K562 (cell line): ENCODE results near the gene ERO1B. TPM values are rescaled to one million over a fixed set of nuclear protein-coding genes. Genes with fewer than 3 reads are reported as not detected.

Experiments used
- C11orf30 ChIP-seq: fragments of 450-650 bp; IDR thresholded peaks from 2 replicates; pipeline ENCODE4 v1.6.1; 2016; ENCODE audit warnings: low read depth, mild to moderate bottlenecking
- FOXP1 ChIP-seq: sonication (generic); formaldehyde crosslinking; IDR thresholded peaks from 2 replicates; pipeline ENCODE4 v1.8.0; 2022; ENCODE audit warnings: mild to moderate bottlenecking, missing genetic modification reagents
- KDM2B ChIP-seq: fragments of 250-450 bp; sonication (Bioruptor Pico); IDR thresholded peaks from 2 replicates; pipeline ENCODE4 v1.8.0; 2021; ENCODE audit warnings: mild to moderate bottlenecking, moderate library complexity
- MAFF ChIP-seq: IDR thresholded peaks from 2 replicates; pipeline ENCODE4 v1.6.1; 2012; ENCODE audit warnings: low read length, improper control_type of control experiment
- POLR2A ChIP-seq: fragments of 450-650 bp; conservative IDR thresholded peaks from 2 replicates; pipeline ENCODE4 v1.6.1; 2016
- ZNF316 ChIP-seq: fragments of 450-650 bp; IDR thresholded peaks from 2 replicates; pipeline ENCODE4 v1.6.1; 2016
- polyA plus RNA-seq, 8 experiments: library from polyadenylated mRNA; depleted of rRNA in 4 of 8; stranded (reverse) in 5 of 8; unstranded in 3 of 8; fragments of >200 nt; fragmentation: Nextera tagmentation in 2 of 8; fragmentation: Illumina TruSeq in 1 of 8; extraction: Ambion mirVana in 2 of 8; extraction: Trizol in 1 of 8; gene quantifications; 2 replicates each; pipeline versions ENCODE4 v1.2.1 to v1.2.3, GENCODE V29; 2011 to 2014; ENCODE audit warnings: inconsistent platforms in 1 of 8, missing spikeins in 1 of 8
- total RNA-seq, 7 experiments: library from RNA; depleted of rRNA in 6 of 7; stranded (reverse); fragments of >200 nt in 6 of 7; fragmentation: Illumina TruSeq in 2 of 7; extraction: Trizol in 2 of 7; gene quantifications; 2 replicates each; pipeline versions ENCODE4 v1.2.1 to v1.2.3, GENCODE V29; 2011 to 2021; ENCODE audit warnings: low replicate concordance in 1 of 7
- TF ChIP-seq, protein P1 (sequence below): fragments of 450-650 bp; IDR thresholded peaks from 2 replicates; pipeline ENCODE4 v1.6.1; 2016; ENCODE audit warnings: mild to moderate bottlenecking, moderate library complexity
- TF ChIP-seq, protein P2 (sequence below): fragments of 250-450 bp; sonication (Bioruptor Pico); IDR thresholded peaks from 2 replicates; pipeline ENCODE4 v1.5.0; 2020; ENCODE audit warnings: mild to moderate bottlenecking
- TF ChIP-seq, protein P3 (sequence below), 3 experiments: fragments of 200-800 bp in 1 of 3; fragments of 250-450 bp in 1 of 3; fragments of 450-650 bp in 1 of 3; sonication (Bioruptor Pico) in 1 of 3; sonication (Bioruptor generic) in 1 of 3; formaldehyde crosslinking in 1 of 3; IDR thresholded peaks; 2 replicates each; pipeline versions ENCODE4 v1.6.1 to v1.8.0; 2016 to 2022; ENCODE audit warnings: mild to moderate bottlenecking in 2 of 3, missing genetic modification characterization in 2 of 3, missing compliant biosample characterization in 1 of 3, moderate library complexity in 1 of 3
- TF ChIP-seq, protein P4 (sequence below): fragments of 450-650 bp; formaldehyde crosslinking; IDR thresholded peaks from 2 replicates; pipeline ENCODE4 v1.4.0; 2020; ENCODE audit warnings: mild to moderate bottlenecking, moderate library complexity

Gene ERO1B
- total and polyA plus RNA-seq, 9 of the 15 experiments (the other 6 are each of a cell fraction or from before 2014, with no cell fraction given) = 0.59 to 6.4 (median 4.2) TPM

DNA sequence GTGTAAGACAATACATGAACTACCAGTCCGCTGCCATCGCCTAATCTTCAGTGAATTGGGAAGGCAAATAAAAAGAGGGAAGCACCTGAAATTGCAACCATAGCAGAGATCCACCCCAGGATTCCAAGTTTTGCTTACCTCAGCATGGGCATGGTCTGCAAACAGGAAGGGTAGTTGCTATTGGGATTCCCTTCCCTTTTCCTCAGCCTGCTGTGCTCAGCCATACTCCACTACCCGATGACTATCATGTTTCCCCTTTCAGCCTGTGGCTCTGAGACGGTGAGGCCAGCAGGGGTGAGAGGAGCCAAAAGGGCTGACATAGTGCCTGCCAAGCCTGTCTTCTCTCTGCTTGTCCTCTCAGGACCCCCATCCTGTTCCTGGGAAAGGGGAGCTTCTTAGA is 75.2 kb downstream of the ERO1B start (continued):
- TF ChIP-seq, protein P1, sequence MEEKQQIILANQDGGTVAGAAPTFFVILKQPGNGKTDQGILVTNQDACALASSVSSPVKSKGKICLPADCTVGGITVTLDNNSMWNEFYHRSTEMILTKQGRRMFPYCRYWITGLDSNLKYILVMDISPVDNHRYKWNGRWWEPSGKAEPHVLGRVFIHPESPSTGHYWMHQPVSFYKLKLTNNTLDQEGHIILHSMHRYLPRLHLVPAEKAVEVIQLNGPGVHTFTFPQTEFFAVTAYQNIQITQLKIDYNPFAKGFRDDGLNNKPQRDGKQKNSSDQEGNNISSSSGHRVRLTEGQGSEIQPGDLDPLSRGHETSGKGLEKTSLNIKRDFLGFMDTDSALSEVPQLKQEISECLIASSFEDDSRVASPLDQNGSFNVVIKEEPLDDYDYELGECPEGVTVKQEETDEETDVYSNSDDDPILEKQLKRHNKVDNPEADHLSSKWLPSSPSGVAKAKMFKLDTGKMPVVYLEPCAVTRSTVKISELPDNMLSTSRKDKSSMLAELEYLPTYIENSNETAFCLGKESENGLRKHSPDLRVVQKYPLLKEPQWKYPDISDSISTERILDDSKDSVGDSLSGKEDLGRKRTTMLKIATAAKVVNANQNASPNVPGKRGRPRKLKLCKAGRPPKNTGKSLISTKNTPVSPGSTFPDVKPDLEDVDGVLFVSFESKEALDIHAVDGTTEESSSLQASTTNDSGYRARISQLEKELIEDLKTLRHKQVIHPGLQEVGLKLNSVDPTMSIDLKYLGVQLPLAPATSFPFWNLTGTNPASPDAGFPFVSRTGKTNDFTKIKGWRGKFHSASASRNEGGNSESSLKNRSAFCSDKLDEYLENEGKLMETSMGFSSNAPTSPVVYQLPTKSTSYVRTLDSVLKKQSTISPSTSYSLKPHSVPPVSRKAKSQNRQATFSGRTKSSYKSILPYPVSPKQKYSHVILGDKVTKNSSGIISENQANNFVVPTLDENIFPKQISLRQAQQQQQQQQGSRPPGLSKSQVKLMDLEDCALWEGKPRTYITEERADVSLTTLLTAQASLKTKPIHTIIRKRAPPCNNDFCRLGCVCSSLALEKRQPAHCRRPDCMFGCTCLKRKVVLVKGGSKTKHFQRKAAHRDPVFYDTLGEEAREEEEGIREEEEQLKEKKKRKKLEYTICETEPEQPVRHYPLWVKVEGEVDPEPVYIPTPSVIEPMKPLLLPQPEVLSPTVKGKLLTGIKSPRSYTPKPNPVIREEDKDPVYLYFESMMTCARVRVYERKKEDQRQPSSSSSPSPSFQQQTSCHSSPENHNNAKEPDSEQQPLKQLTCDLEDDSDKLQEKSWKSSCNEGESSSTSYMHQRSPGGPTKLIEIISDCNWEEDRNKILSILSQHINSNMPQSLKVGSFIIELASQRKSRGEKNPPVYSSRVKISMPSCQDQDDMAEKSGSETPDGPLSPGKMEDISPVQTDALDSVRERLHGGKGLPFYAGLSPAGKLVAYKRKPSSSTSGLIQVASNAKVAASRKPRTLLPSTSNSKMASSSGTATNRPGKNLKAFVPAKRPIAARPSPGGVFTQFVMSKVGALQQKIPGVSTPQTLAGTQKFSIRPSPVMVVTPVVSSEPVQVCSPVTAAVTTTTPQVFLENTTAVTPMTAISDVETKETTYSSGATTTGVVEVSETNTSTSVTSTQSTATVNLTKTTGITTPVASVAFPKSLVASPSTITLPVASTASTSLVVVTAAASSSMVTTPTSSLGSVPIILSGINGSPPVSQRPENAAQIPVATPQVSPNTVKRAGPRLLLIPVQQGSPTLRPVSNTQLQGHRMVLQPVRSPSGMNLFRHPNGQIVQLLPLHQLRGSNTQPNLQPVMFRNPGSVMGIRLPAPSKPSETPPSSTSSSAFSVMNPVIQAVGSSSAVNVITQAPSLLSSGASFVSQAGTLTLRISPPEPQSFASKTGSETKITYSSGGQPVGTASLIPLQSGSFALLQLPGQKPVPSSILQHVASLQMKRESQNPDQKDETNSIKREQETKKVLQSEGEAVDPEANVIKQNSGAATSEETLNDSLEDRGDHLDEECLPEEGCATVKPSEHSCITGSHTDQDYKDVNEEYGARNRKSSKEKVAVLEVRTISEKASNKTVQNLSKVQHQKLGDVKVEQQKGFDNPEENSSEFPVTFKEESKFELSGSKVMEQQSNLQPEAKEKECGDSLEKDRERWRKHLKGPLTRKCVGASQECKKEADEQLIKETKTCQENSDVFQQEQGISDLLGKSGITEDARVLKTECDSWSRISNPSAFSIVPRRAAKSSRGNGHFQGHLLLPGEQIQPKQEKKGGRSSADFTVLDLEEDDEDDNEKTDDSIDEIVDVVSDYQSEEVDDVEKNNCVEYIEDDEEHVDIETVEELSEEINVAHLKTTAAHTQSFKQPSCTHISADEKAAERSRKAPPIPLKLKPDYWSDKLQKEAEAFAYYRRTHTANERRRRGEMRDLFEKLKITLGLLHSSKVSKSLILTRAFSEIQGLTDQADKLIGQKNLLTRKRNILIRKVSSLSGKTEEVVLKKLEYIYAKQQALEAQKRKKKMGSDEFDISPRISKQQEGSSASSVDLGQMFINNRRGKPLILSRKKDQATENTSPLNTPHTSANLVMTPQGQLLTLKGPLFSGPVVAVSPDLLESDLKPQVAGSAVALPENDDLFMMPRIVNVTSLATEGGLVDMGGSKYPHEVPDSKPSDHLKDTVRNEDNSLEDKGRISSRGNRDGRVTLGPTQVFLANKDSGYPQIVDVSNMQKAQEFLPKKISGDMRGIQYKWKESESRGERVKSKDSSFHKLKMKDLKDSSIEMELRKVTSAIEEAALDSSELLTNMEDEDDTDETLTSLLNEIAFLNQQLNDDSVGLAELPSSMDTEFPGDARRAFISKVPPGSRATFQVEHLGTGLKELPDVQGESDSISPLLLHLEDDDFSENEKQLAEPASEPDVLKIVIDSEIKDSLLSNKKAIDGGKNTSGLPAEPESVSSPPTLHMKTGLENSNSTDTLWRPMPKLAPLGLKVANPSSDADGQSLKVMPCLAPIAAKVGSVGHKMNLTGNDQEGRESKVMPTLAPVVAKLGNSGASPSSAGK = peak; percentile 11; the same call in 1 of the 2 replicates
- no peak for TF ChIP-seq POLR2A
- no peak for TF ChIP-seq KDM2B (CRISPR knock-in tag)
- TF ChIP-seq FOXP1 (CRISPR knock-in tag) = no peak
- TF ChIP-seq ZNF316 = peak; percentile 66
- TF ChIP-seq, protein P2, sequence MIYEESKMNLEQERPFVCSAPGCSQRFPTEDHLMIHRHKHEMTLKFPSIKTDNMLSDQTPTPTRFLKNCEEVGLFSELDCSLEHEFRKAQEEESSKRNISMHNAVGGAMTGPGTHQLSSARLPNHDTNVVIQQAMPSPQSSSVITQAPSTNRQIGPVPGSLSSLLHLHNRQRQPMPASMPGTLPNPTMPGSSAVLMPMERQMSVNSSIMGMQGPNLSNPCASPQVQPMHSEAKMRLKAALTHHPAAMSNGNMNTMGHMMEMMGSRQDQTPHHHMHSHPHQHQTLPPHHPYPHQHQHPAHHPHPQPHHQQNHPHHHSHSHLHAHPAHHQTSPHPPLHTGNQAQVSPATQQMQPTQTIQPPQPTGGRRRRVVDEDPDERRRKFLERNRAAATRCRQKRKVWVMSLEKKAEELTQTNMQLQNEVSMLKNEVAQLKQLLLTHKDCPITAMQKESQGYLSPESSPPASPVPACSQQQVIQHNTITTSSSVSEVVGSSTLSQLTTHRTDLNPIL (CRISPR knock-in tag) = no peak
- peak; percentile 19; the same call in 1 of the 2 replicates for TF ChIP-seq C11orf30
- peak; percentile 46; the same call in 1 of the 2 replicates for TF ChIP-seq MAFF
- TF ChIP-seq, protein P3, sequence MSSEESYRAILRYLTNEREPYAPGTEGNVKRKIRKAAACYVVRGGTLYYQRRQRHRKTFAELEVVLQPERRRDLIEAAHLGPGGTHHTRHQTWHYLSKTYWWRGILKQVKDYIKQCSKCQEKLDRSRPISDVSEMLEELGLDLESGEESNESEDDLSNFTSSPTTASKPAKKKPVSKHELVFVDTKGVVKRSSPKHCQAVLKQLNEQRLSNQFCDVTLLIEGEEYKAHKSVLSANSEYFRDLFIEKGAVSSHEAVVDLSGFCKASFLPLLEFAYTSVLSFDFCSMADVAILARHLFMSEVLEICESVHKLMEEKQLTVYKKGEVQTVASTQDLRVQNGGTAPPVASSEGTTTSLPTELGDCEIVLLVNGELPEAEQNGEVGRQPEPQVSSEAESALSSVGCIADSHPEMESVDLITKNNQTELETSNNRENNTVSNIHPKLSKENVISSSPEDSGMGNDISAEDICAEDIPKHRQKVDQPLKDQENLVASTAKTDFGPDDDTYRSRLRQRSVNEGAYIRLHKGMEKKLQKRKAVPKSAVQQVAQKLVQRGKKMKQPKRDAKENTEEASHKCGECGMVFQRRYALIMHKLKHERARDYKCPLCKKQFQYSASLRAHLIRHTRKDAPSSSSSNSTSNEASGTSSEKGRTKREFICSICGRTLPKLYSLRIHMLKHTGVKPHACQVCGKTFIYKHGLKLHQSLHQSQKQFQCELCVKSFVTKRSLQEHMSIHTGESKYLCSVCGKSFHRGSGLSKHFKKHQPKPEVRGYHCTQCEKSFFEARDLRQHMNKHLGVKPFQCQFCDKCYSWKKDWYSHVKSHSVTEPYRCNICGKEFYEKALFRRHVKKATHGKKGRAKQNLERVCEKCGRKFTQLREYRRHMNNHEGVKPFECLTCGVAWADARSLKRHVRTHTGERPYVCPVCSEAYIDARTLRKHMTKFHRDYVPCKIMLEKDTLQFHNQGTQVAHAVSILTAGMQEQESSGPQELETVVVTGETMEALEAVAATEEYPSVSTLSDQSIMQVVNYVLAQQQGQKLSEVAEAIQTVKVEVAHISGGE (CRISPR knock-in tag; IDR thresholded peaks at IDR 0.05) = 0 out of 6 replicates have a peak, but pooled peaks of 1 of the 3 experiments have one; percentile 36
- TF ChIP-seq, protein P4, sequence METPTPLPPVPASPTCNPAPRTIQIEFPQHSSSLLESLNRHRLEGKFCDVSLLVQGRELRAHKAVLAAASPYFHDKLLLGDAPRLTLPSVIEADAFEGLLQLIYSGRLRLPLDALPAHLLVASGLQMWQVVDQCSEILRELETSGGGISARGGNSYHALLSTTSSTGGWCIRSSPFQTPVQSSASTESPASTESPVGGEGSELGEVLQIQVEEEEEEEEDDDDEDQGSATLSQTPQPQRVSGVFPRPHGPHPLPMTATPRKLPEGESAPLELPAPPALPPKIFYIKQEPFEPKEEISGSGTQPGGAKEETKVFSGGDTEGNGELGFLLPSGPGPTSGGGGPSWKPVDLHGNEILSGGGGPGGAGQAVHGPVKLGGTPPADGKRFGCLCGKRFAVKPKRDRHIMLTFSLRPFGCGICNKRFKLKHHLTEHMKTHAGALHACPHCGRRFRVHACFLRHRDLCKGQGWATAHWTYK (CRISPR knock-in tag) = no peak
